Esophagus squamous epithelium (tissue), 4 donors: ENCODE measurements around the gene NEK7.

Source experiments
- CTCF ChIP-seq, 6 experiments: fragments of 450-650 bp in 4 of 6; fragments of 200-600 bp in 2 of 6; sonication (generic) in 2 of 6; IDR thresholded peaks; one replicate each; pipeline ENCODE4 v1.5.1; 2016 to 2019; ENCODE audit warnings: antibody characterized with exemption in 6 of 6, mild to moderate bottlenecking in 4 of 6, moderate library complexity in 4 of 6
- POLR2A ChIP-seq, 4 donors: fragments of 450-650 bp; IDR thresholded peaks; one replicate each; pipeline ENCODE4 v1.6.1; 2017; ENCODE audit warnings: antibody characterized with exemption in 4 of 4, mild to moderate bottlenecking in 4 of 4, moderate library complexity in 3 of 4

GRCh38 chr1:198318085-198318484, 161.3 kb downstream of the NEK7 start:
- TF ChIP-seq CTCF (IDR thresholded peaks at IDR 0.05) (no peak), POLR2A (IDR thresholded peaks at IDR 0.05) (no peak)
